B cell (primary cell): ENCODE data around the gene AP2B1. TPM values are rescaled to one million over a fixed set of nuclear protein-coding genes. Genes with fewer than 3 reads are reported as not detected.
A peak's percentile ranks its signal among the peaks of the same experiment; 100 is the strongest.

Experiments
- ATAC-seq: fragments of 200-7000 bp; cut with Tn5 transposase; one replicate; pipeline ENCODE4 v1.10.0; 2021; ENCODE audit warnings: low read depth, mild to moderate bottlenecking, moderate number of reproducible peaks, moderate library complexity
- CTCF ChIA-PET: fragments of 350-600 bp; sonication (Branson Sonifier 250); formaldehyde crosslinking; loops from one replicate; lab custom pipeline; 2021; ENCODE audit warnings: antibody characterized with exemption, inconsistent platforms; lab: Charles Lee
- POLR2A ChIA-PET: fragments of 350-600 bp; sonication (Branson Sonifier 250); formaldehyde crosslinking; loops from one replicate; lab custom pipeline; 2021; ENCODE audit warnings: antibody characterized with exemption; lab: Charles Lee
- DNase-seq: peaks from one replicate; pipeline ENCODE4 v3.0.0; 2013
- H2AFZ ChIP-seq: 2 replicates; pipeline ENCODE4 v1.6.1; 2012; ENCODE audit warnings: mild to moderate bottlenecking, low read depth, low read length; ENCODE audit not compliant: insufficient read depth, poor library complexity, severe bottlenecking
- H3K27ac ChIP-seq, 2 donors: 1 replicate in 1 of 2; 2 replicates in 1 of 2; pipeline ENCODE4 v1.5.1; 2012 to 2013; ENCODE audit warnings: low read length in 2 of 2, mild to moderate bottlenecking in 2 of 2, moderate library complexity in 1 of 2
- H3K27me3 ChIP-seq, 4 experiments: fragments of 200-600 bp in 1 of 4; sonication (generic) in 1 of 4; replicated peaks in 1 of 4; 1 replicate in 2 of 4; 2 replicates in 2 of 4; pipeline versions ENCODE4 v1.6.1 to v1.7.0; 2013 to 2016; ENCODE audit warnings: low read length in 3 of 4, mild to moderate bottlenecking in 2 of 4, mixed read lengths in 1 of 4, moderate library complexity in 1 of 4; ENCODE audit not compliant: insufficient read depth in 4 of 4, control insufficient read depth in 3 of 4; ENCODE audit errors: control extremely low read depth in 1 of 4
- H3K36me3 ChIP-seq, 2 experiments: replicated peaks in 1 of 2; 1 replicate in 1 of 2; 2 replicates in 1 of 2; pipeline versions ENCODE4 v1.6.1 to v1.7.1; 2013; ENCODE audit warnings: low read length in 1 of 2; ENCODE audit not compliant: insufficient read depth in 2 of 2, control insufficient read depth in 1 of 2; ENCODE audit errors: control extremely low read depth in 1 of 2, extremely low read depth in 1 of 2
- H3K4me1 ChIP-seq, 2 donors: fragments of 200-600 bp in 1 of 2; sonication (generic) in 1 of 2; 1 replicate in 1 of 2; 2 replicates in 1 of 2; pipeline versions ENCODE4 v1.5.1 to v1.6.1; 2013 to 2017; ENCODE audit warnings: low read length in 2 of 2; ENCODE audit not compliant: control insufficient read depth in 2 of 2, insufficient read depth in 2 of 2
- H3K4me2 ChIP-seq: replicated peaks from 2 replicates; pipeline ENCODE3; 2012; ENCODE audit warnings: mild to moderate bottlenecking, low read depth, low read length; ENCODE audit not compliant: poor library complexity, severe bottlenecking
- H3K4me3 ChIP-seq, 5 experiments: fragments of 200-600 bp in 1 of 5; sonication (generic) in 1 of 5; 1 replicate in 3 of 5; 2 replicates in 2 of 5; pipeline versions ENCODE4 v1.5.1 to v1.7.0; 2011 to 2016; ENCODE audit warnings: low read length in 4 of 5, mild to moderate bottlenecking in 4 of 5, low read depth in 2 of 5, control low read depth in 1 of 5, moderate library complexity in 1 of 5; ENCODE audit not compliant: insufficient read depth in 1 of 5; ENCODE audit errors: control extremely low read depth in 1 of 5, extremely low read depth in 1 of 5
- H3K79me2 ChIP-seq: fragments of 200-600 bp; sonication (generic); one replicate; pipeline ENCODE4 v1.6.0; 2016; ENCODE audit warnings: low read length; ENCODE audit not compliant: control insufficient read depth, insufficient read depth
- H3K9ac ChIP-seq: fragments of 200-600 bp; sonication (generic); 2 replicates; pipeline ENCODE4 v1.6.1; 2017; ENCODE audit warnings: mild to moderate bottlenecking, low read length, moderate library complexity
- H3K9me3 ChIP-seq, 3 donors: one replicate each; pipeline versions ENCODE4 v1.6.1 to v1.7.1; 2013; ENCODE audit warnings: low read length in 2 of 3; ENCODE audit not compliant: control insufficient read depth in 2 of 3, insufficient read depth in 1 of 3; ENCODE audit errors: control extremely low read depth in 1 of 3
- H4K20me1 ChIP-seq: 2 replicates; pipeline ENCODE4 v1.6.0; 2012; ENCODE audit warnings: mild to moderate bottlenecking, low read length; ENCODE audit not compliant: insufficient read depth, control insufficient read depth, poor library complexity, severe bottlenecking
- H3K27ac Mint-ChIP-seq: one replicate; pipeline ENCODE4 v1.8.0; 2021; ENCODE audit warnings: mixed read lengths
- H3K27me3 Mint-ChIP-seq: one replicate; pipeline ENCODE4 v1.8.0; 2021; ENCODE audit warnings: mixed read lengths
- H3K4me1 Mint-ChIP-seq: one replicate; pipeline ENCODE4 v1.8.0; 2021; ENCODE audit warnings: mixed read lengths
- H3K4me3 Mint-ChIP-seq: one replicate; pipeline ENCODE4 v1.8.0; 2021; ENCODE audit warnings: mixed read lengths
- H3K9me3 Mint-ChIP-seq: one replicate; pipeline ENCODE4 v1.8.0; 2022; ENCODE audit warnings: mixed read lengths; ENCODE audit not compliant: insufficient read depth
- CTCF ChIP-seq: fragments of 200-600 bp; IDR thresholded peaks from one replicate; pipeline ENCODE4 v1.8.0; 2022; ENCODE audit warnings: antibody characterized with exemption, mild to moderate bottlenecking
- EZH2 ChIP-seq: IDR thresholded peaks from 2 replicates; pipeline ENCODE4 v1.6.1; 2012; ENCODE audit warnings: borderline replicate concordance, low read depth, mild to moderate bottlenecking, moderate library complexity, low read length; ENCODE audit not compliant: insufficient read depth, poor library complexity, severe bottlenecking
- WGBS: methylation state at CpG from one replicate; pipeline ENCODE4 v1.1.5; 2013; ENCODE audit warnings: missing lambda C conversion rate; ENCODE audit not compliant: insufficient coverage; 5-methylcytosine and 5-hydroxymethylcytosine counted together
- intact Hi-C: fragments of 100-400 bp; cut with micrococcal nuclease; formaldehyde crosslinking; loops from one replicate; pipeline ENCODE4 v1.10.0; 2022
- polyA plus RNA-seq: library from polyadenylated mRNA; depleted of rRNA; stranded (reverse); fragments of >200 nt; gene quantifications from 2 replicates; pipeline ENCODE4 v1.2.3, GENCODE V29; 2012
- total RNA-seq, 2 donors: library from RNA; stranded (reverse); fragments of 120-200 nt in 1 of 2; gene quantifications; 1 replicate in 1 of 2; 2 replicates in 1 of 2; pipeline versions ENCODE4 v1.2.3 to v1.2.4, GENCODE V29; 2013 to 2022

AP2B1 gene
- total and polyA plus RNA-seq, 2 donors (not counting 1 experiment from before 2014, with no cell fraction given): 33.1 to 123 TPM

DNA sequence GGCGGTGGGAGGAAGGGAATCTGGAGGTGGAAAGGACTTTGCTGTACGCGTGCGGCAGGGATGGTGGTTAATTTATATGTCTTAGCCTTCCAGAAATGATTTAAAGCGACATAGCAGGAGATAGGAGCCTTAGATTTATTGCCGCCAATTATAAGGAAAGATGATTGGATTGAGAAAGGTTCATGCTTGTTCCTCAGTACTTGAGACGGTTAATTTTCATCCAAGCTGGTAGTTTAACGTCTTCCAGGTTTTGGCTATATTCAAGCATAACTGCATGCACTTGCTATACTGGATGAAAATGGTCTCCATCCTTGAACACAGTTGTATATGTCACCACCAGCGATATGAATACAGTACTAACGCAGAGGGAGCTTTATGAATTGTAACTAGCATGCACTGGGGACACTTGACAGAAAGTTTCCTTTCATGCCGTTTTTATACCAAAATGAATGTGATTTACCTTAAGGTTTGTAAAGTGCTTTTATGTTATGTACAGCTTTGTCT, 8.1 kb upstream of the AP2B1 start:
- WGBS: 0% methylated on average over 8 of the region's 11 CpGs

More for the DNA sequence above, 8.1 kb upstream of the AP2B1 start:
- peak overlapping the region; percentile 99 for H2AFZ ChIP-seq
- TF ChIP-seq EZH2 (no peak), CTCF (no peak)
- no peak for ATAC-seq
- peak overlapping the region; percentile 80 to 99 (median 95) for H3K4me3 ChIP-seq
- Mint-ChIP-seq H3K4me3 (peak overlapping the region; percentile 97), H3K9me3 (no peaks in the 10 kb centered on the region), H3K27me3 (peaks cover 3% of the 10 kb centered on the region), H3K4me1 (peaks cover 25% of the 10 kb centered on the region), H3K27ac (peak overlapping the region; percentile 98)
- peak overlapping the region; percentile 91 for H3K4me2 ChIP-seq
- no peaks in the 10 kb centered on the region for H3K79me2 ChIP-seq
- POLR2A ChIA-PET: interaction anchor here (0.6 to 3.1 kb wide), 9 partner anchors 8 to 437 kb away, joined by 3 to 29 read pairs (median 4); partner anchors contain the start of genes AP2B1, NLE1, SLFN13 and TAF15
- no peaks in the 10 kb centered on the region for H3K9me3 ChIP-seq
- H3K27me3 ChIP-seq: no peaks in the 10 kb centered on the region
- peaks cover 16 to 20% of the 10 kb centered on the region in 2 donors for H3K4me1 ChIP-seq
- CTCF ChIA-PET: interaction anchor here (0.8 to 4.3 kb wide), 12 partner anchors 8 to 459 kb away, joined by 3 to 25 read pairs (median 5); partner anchors contain the start of genes AP2B1, NLE1 and RAD51D
- peak overlapping the region; percentile 88 for H3K9ac ChIP-seq
- peak overlapping the region; percentile 86 to 89 for H3K27ac ChIP-seq
- no peaks in the 10 kb centered on the region for H4K20me1 ChIP-seq
- no peak for DNase-seq
- H3K36me3 ChIP-seq: peaks cover 3 to 17% of the 10 kb centered on the region in 2 experiments
- intact Hi-C loops: loop anchor here (1.0 to 5.0 kb wide), 4 partner anchors 8 to 1368 kb away; partner anchors contain the start of genes AATF and AP2B1
